NT2/D1 (cell line): ENCODE data around the gene SYPL2.

Experiments used
- SUZ12 ChIP-seq: IDR thresholded peaks from 2 replicates; pipeline ENCODE4 v1.6.1; 2011; ENCODE audit not compliant: insufficient read length, insufficient read depth; ENCODE audit errors: extremely low read depth
- YY1 ChIP-seq: IDR thresholded peaks from 2 replicates; pipeline ENCODE4 v1.6.1; 2011; ENCODE audit not compliant: insufficient read length, insufficient read depth
- ZNF274 ChIP-seq: IDR thresholded peaks from 2 replicates; pipeline ENCODE4 v1.6.1; 2011; ENCODE audit warnings: mild to moderate bottlenecking, low read depth, low read length

DNA sequence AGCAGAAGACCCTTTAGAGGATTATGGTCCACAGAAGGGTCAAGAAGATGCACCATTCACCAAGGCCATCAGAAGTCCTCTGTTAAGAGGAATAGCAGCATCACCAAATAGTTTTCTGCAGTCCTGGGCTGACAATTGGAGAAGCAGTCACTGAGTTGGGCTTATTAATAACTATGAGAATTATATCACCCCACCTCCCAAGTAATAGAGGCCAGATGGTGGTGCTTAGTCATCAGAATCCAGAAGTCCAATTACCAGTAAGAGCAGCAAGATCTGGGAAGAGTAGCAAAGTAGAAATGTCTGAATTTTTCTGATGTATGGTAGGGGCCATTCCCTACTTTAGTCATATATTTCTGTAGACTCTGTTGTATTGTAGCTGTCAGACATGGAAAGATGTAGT, 34.0 kb upstream of the SYPL2 start:
- TF ChIP-seq ZNF274 (no peak), SUZ12 (no peak), YY1 (no peak)
